HEK293T (cell line): ENCODE results near the gene SETDB2.

Experiments used
- FOXM1 ChIP-seq: fragments of 450-650 bp; IDR thresholded peaks from 2 replicates; pipeline ENCODE4 v1.6.1; 2017; ENCODE audit warnings: mild to moderate bottlenecking, borderline replicate concordance
- LEF1 ChIP-seq: fragments of 450-650 bp; IDR thresholded peaks from 2 replicates; pipeline ENCODE4 v1.6.1; 2017; ENCODE audit warnings: mild to moderate bottlenecking, borderline replicate concordance

DNA sequence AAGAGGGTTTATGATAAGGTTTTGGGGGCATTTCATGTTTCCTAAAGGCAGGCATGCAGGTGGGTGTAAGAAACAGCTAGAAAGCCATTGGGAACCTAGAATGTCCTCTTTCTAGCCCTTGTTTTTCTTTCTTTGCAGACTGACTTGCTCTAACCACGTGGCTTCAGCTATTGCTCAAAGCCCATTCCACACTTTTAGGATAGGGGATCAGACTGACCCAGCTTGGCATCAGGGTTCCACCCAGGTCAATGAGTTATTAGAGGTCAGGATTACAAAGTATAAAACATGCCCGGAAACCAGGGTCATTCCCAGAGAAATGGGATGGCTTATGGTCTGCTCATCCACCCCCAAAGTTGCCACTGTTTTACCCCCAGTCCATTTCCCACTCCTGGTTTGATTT, 68.5 kb downstream of the SETDB2 start:
- TF ChIP-seq FOXM1 (no peak), LEF1 (no peak)
